ENCODE data around the gene SLC30A4.

DNA sequence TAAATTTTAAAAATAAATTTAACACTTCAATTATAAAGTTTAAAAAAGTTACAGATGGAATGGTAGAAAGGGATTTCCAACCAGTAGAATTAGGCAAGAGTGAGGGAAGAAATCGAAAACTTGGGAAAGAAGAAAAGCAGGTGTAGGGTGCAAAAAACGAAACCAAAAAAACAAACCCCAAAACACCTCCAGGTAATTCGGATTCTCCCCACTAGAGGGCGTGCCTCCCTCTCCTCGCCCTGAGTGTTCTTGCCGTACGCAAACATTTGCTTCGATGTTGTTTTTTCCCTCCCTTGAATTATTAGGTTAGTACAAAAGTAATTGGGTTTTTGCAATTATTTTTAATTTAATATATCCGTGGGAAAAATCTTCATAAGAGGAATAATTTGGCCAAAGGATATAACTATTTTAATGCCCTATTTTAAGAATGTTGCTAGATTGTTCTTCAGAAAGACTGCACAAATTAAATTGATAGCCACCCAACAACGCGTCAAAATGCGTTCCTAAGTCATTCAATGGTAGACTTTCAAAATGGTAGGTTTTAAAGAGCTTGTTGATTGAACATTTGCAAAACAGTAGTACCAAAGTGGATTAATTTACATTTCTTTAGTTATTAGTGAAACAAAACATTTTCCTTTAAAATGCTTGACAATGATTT is 63.7 kb downstream of the SLC30A4 start:
- TF ChIP-seq POLR2A (IDR thresholded peaks at IDR 0.05; ENCODE audit: low read length) (no peak), HDAC2 (IDR thresholded peaks at IDR 0.05) (no peak), BHLHE40 (IDR thresholded peaks at IDR 0.05; ENCODE audit: low read depth, low read length) (no peak), MYC (IDR thresholded peaks at IDR 0.05; ENCODE audit: borderline replicate concordance, low read length) (no peak), RFX5 (IDR thresholded peaks at IDR 0.05) (no peak), ZC3H11A (IDR thresholded peaks at IDR 0.05) (no peak), SMC3 (IDR thresholded peaks at IDR 0.05) (peak; percentile 71), ESRRA (IDR thresholded peaks at IDR 0.05; ENCODE audit: borderline replicate concordance, low read length) (no peak), NR3C1 (IDR thresholded peaks at IDR 0.05) (no peak), CEBPB (IDR thresholded peaks at IDR 0.05) (no peak)
- TF ChIP-seq, protein P1, sequence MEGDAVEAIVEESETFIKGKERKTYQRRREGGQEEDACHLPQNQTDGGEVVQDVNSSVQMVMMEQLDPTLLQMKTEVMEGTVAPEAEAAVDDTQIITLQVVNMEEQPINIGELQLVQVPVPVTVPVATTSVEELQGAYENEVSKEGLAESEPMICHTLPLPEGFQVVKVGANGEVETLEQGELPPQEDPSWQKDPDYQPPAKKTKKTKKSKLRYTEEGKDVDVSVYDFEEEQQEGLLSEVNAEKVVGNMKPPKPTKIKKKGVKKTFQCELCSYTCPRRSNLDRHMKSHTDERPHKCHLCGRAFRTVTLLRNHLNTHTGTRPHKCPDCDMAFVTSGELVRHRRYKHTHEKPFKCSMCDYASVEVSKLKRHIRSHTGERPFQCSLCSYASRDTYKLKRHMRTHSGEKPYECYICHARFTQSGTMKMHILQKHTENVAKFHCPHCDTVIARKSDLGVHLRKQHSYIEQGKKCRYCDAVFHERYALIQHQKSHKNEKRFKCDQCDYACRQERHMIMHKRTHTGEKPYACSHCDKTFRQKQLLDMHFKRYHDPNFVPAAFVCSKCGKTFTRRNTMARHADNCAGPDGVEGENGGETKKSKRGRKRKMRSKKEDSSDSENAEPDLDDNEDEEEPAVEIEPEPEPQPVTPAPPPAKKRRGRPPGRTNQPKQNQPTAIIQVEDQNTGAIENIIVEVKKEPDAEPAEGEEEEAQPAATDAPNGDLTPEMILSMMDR (IDR thresholded peaks at IDR 0.05) = peak; percentile 75
